NCI-H2029 treated with DMSO at 0.1 percent for 48 hours (cell line): ENCODE data around the gene ARRB1.

Experiments used
- DNase-seq: peaks from one replicate; lab custom pipeline; 2025; lab: John Stamatoyannopoulos, UW

The ARRB1 gene

GRCh38 chr11:75223954-75224643 is 127.4 kb downstream of the ARRB1 start:
- no peak for DNase-seq

- no peak for DNase-seq
These were observed 131.6 kb downstream of the ARRB1 start for GRCh38 chr11:75219869-75220268.

- no peak for DNase-seq
These were observed 136.6 kb downstream of the ARRB1 start for GRCh38 chr11:75214843-75215242.

- DNase-seq: peak; percentile 31
These were observed 137.0 kb downstream of the ARRB1 start for GRCh38 chr11:75214411-75214821.
